Measurements from ENCODE around the gene GRIA4.

- TF ChIP-seq POLR2A (IDR thresholded peaks at IDR 0.05): no peak
- TF ChIP-seq, protein P1, sequence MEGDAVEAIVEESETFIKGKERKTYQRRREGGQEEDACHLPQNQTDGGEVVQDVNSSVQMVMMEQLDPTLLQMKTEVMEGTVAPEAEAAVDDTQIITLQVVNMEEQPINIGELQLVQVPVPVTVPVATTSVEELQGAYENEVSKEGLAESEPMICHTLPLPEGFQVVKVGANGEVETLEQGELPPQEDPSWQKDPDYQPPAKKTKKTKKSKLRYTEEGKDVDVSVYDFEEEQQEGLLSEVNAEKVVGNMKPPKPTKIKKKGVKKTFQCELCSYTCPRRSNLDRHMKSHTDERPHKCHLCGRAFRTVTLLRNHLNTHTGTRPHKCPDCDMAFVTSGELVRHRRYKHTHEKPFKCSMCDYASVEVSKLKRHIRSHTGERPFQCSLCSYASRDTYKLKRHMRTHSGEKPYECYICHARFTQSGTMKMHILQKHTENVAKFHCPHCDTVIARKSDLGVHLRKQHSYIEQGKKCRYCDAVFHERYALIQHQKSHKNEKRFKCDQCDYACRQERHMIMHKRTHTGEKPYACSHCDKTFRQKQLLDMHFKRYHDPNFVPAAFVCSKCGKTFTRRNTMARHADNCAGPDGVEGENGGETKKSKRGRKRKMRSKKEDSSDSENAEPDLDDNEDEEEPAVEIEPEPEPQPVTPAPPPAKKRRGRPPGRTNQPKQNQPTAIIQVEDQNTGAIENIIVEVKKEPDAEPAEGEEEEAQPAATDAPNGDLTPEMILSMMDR (IDR thresholded peaks at IDR 0.05): no peak
These were observed 33.0 kb downstream of the GRIA4 start for GRCh38 chr11:105642870-105643269.

All from sigmoid colon (tissue), 3 donors.